IPS-18a (cell line): ENCODE measurements around the gene ICE2.

Experiments
- H3K27ac ChIP-seq: one replicate; pipeline ENCODE4 v1.5.1; 2013; ENCODE audit warnings: low read length
- H3K27me3 ChIP-seq: one replicate; pipeline ENCODE4 v1.6.1; 2013; ENCODE audit warnings: mild to moderate bottlenecking, low read length; ENCODE audit not compliant: control insufficient read depth, insufficient read depth
- H3K36me3 ChIP-seq: one replicate; pipeline ENCODE4 v1.6.1; 2013; ENCODE audit warnings: low read depth, low read length; ENCODE audit not compliant: control insufficient read depth
- H3K4me1 ChIP-seq: one replicate; pipeline ENCODE4 v1.6.1; 2013; ENCODE audit warnings: low read depth, low read length; ENCODE audit not compliant: control insufficient read depth
- H3K4me3 ChIP-seq: one replicate; pipeline ENCODE4 v1.5.1; 2013; ENCODE audit warnings: low read length
- H3K9ac ChIP-seq: one replicate; pipeline ENCODE4 v1.6.1; 2013; ENCODE audit warnings: mild to moderate bottlenecking, low read length, moderate library complexity
- H3K9me3 ChIP-seq: one replicate; pipeline ENCODE4 v1.6.1; 2013; ENCODE audit warnings: low read depth, low read length; ENCODE audit not compliant: control insufficient read depth

Gene ICE2

GRCh38 chr15:60382773-60383674, 95.9 kb downstream of the ICE2 start:
- H3K27ac ChIP-seq = no peak overlapping the region
- H3K9me3 ChIP-seq = no peaks in the 10 kb centered on the region
- H3K9ac ChIP-seq = no peak overlapping the region
- peaks cover 3% of the 10 kb centered on the region for H3K4me1 ChIP-seq
- no peak overlapping the region for H3K4me3 ChIP-seq
- no peaks in the 10 kb centered on the region for H3K27me3 ChIP-seq
- H3K36me3 ChIP-seq = no peaks in the 10 kb centered on the region

- no peaks in the 10 kb centered on the region for H3K36me3 ChIP-seq
- H3K27me3 ChIP-seq = no peaks in the 10 kb centered on the region
- H3K27ac ChIP-seq = no peak overlapping the region
- H3K4me3 ChIP-seq = no peak overlapping the region
- H3K9me3 ChIP-seq = no peaks in the 10 kb centered on the region
- H3K4me1 ChIP-seq = peaks cover 3% of the 10 kb centered on the region
- H3K9ac ChIP-seq = no peak overlapping the region
Measured at GRCh38 chr15:60381148-60381788, 97.7 kb downstream of the ICE2 start.

- no peak overlapping the region for H3K4me3 ChIP-seq
- H3K4me1 ChIP-seq = peaks cover 5% of the 10 kb centered on the region
- H3K36me3 ChIP-seq = no peaks in the 10 kb centered on the region
- H3K9ac ChIP-seq = no peak overlapping the region
- no peaks in the 10 kb centered on the region for H3K27me3 ChIP-seq
- H3K9me3 ChIP-seq = no peaks in the 10 kb centered on the region
- H3K27ac ChIP-seq = no peak overlapping the region
Measured at GRCh38 chr15:60379525-60380274, 99.2 kb downstream of the ICE2 start.

- Histone ChIP-seq H3K36me3 (no peaks in the 10 kb centered on the region), H3K9ac (no peak overlapping the region), H3K9me3 (no peaks in the 10 kb centered on the region), H3K27ac (no peak overlapping the region), H3K27me3 (no peaks in the 10 kb centered on the region), H3K4me1 (peaks cover 9% of the 10 kb centered on the region), H3K4me3 (no peak overlapping the region)
Measured at GRCh38 chr15:60379185-60379524, 99.8 kb downstream of the ICE2 start.

GRCh38 chr15:60376677-60377095, 102.3 kb downstream of the ICE2 start:
- H3K9me3 ChIP-seq = no peaks in the 10 kb centered on the region
- peaks cover 11% of the 10 kb centered on the region for H3K4me1 ChIP-seq
- no peak overlapping the region for H3K9ac ChIP-seq
- no peaks in the 10 kb centered on the region for H3K27me3 ChIP-seq
- H3K27ac ChIP-seq = no peak overlapping the region
- H3K36me3 ChIP-seq = no peaks in the 10 kb centered on the region
- H3K4me3 ChIP-seq = no peak overlapping the region

- Histone ChIP-seq H3K9me3 (no peaks in the 10 kb centered on the region), H3K4me3 (no peak overlapping the region), H3K9ac (no peak overlapping the region), H3K4me1 (peaks cover 11% of the 10 kb centered on the region), H3K27me3 (peaks cover 13% of the 10 kb centered on the region), H3K27ac (no peak overlapping the region), H3K36me3 (no peaks in the 10 kb centered on the region)
Measured at GRCh38 chr15:60375306-60375705, 103.6 kb downstream of the ICE2 start.

GRCh38 chr15:60374628-60375081, 104.3 kb downstream of the ICE2 start:
- no peaks in the 10 kb centered on the region for H3K9me3 ChIP-seq
- no peaks in the 10 kb centered on the region for H3K36me3 ChIP-seq
- H3K4me1 ChIP-seq = peaks cover 8% of the 10 kb centered on the region
- peaks cover 19% of the 10 kb centered on the region for H3K27me3 ChIP-seq
- H3K4me3 ChIP-seq = no peak overlapping the region
- H3K27ac ChIP-seq = no peak overlapping the region
- H3K9ac ChIP-seq = no peak overlapping the region

- H3K27me3 ChIP-seq = peaks cover 24% of the 10 kb centered on the region
- no peak overlapping the region for H3K4me3 ChIP-seq
- H3K27ac ChIP-seq = no peak overlapping the region
- H3K9me3 ChIP-seq = no peaks in the 10 kb centered on the region
- no peaks in the 10 kb centered on the region for H3K36me3 ChIP-seq
- H3K4me1 ChIP-seq = peaks cover 8% of the 10 kb centered on the region
- no peak overlapping the region for H3K9ac ChIP-seq
Measured at GRCh38 chr15:60374209-60374608, 104.7 kb downstream of the ICE2 start.

- H3K27ac ChIP-seq = no peak overlapping the region
- no peak overlapping the region for H3K4me3 ChIP-seq
- peaks cover 8% of the 10 kb centered on the region for H3K4me1 ChIP-seq
- no peak overlapping the region for H3K9ac ChIP-seq
- H3K36me3 ChIP-seq = no peaks in the 10 kb centered on the region
- no peaks in the 10 kb centered on the region for H3K9me3 ChIP-seq
- H3K27me3 ChIP-seq = peaks cover 28% of the 10 kb centered on the region
Measured at GRCh38 chr15:60373745-60374144, 105.2 kb downstream of the ICE2 start.

GRCh38 chr15:60373327-60373726, 105.6 kb downstream of the ICE2 start:
- H3K27me3 ChIP-seq = peaks cover 33% of the 10 kb centered on the region
- H3K4me1 ChIP-seq = peaks cover 9% of the 10 kb centered on the region
- H3K9me3 ChIP-seq = no peaks in the 10 kb centered on the region
- H3K9ac ChIP-seq = no peak overlapping the region
- H3K36me3 ChIP-seq = no peaks in the 10 kb centered on the region
- no peak overlapping the region for H3K27ac ChIP-seq
- H3K4me3 ChIP-seq = no peak overlapping the region

GRCh38 chr15:60372756-60373155, 106.2 kb downstream of the ICE2 start:
- Histone ChIP-seq H3K27me3 (peaks cover 34% of the 10 kb centered on the region), H3K27ac (no peak overlapping the region), H3K9ac (no peak overlapping the region), H3K4me3 (no peak overlapping the region), H3K36me3 (no peaks in the 10 kb centered on the region), H3K4me1 (peaks cover 11% of the 10 kb centered on the region), H3K9me3 (no peaks in the 10 kb centered on the region)
